ENCODE data around the gene CHST3. TPM values are rescaled to one million over a fixed set of nuclear protein-coding genes. Genes with fewer than 3 reads are reported as not detected.

Gene CHST3
- total RNA-seq, 2 donors from 2014 or later: 0.16 to 0.38 TPM

- Mint-ChIP-seq H3K4me1 (ENCODE audit: low read depth) (no peaks in the 10 kb centered on the region), H3K36me3 (ENCODE audit: insufficient read depth in 2 of 2) (no peaks in the 10 kb centered on the region), H3K9me3 (no peaks in the 10 kb centered on the region), H3K27me3 (ENCODE audit: low read depth) (no peaks in the 10 kb centered on the region), H3K4me3 (no peak overlapping the region), H3K27ac (no peak overlapping the region)
- DNase-seq: no peak
- no peak for ATAC-seq (replicated peaks in 1 of 2)
Observed at GRCh38 chr10:72009425-72010081, 45.4 kb downstream of the CHST3 start.

GRCh38 chr10:72010234-72010973 lies 46.2 kb downstream of the CHST3 start:
- H3K27me3 Mint-ChIP-seq (ENCODE audit: low read depth): no peaks in the 10 kb centered on the region
- DNase-seq (no peak), ATAC-seq (replicated peaks in 1 of 2) (no peak)
- H3K9me3 Mint-ChIP-seq: no peaks in the 10 kb centered on the region
- no peaks in the 10 kb centered on the region for H3K4me1 Mint-ChIP-seq (ENCODE audit: low read depth)
- H3K4me3 Mint-ChIP-seq: no peak overlapping the region
- no peak overlapping the region for H3K27ac Mint-ChIP-seq
- H3K36me3 Mint-ChIP-seq (ENCODE audit: insufficient read depth in 2 of 2): no peaks in the 10 kb centered on the region

- H3K9me3 Mint-ChIP-seq: no peaks in the 10 kb centered on the region
- DNase-seq (no peak), ATAC-seq (replicated peaks in 1 of 2) (no peak)
- no peaks in the 10 kb centered on the region for H3K36me3 Mint-ChIP-seq (ENCODE audit: insufficient read depth in 2 of 2)
- no peak overlapping the region for H3K4me3 Mint-ChIP-seq
- H3K4me1 Mint-ChIP-seq (ENCODE audit: low read depth): no peaks in the 10 kb centered on the region
- no peak overlapping the region for H3K27ac Mint-ChIP-seq
- no peaks in the 10 kb centered on the region for H3K27me3 Mint-ChIP-seq (ENCODE audit: low read depth)
Observed at GRCh38 chr10:72011016-72011415, 46.8 kb downstream of the CHST3 start.

GRCh38 chr10:72011468-72011867 lies 47.3 kb downstream of the CHST3 start:
- H3K36me3 Mint-ChIP-seq (ENCODE audit: insufficient read depth in 2 of 2): no peaks in the 10 kb centered on the region
- no peak overlapping the region for H3K27ac Mint-ChIP-seq
- no peaks in the 10 kb centered on the region for H3K4me1 Mint-ChIP-seq (ENCODE audit: low read depth)
- DNase-seq: no peak
- H3K27me3 Mint-ChIP-seq (ENCODE audit: low read depth): no peaks in the 10 kb centered on the region
- no peak for ATAC-seq (replicated peaks in 1 of 2)
- no peak overlapping the region for H3K4me3 Mint-ChIP-seq
- H3K9me3 Mint-ChIP-seq: no peaks in the 10 kb centered on the region

GRCh38 chr10:72011976-72012512 lies 47.8 kb downstream of the CHST3 start:
- H3K27ac Mint-ChIP-seq: no peak overlapping the region
- DNase-seq (no peak), ATAC-seq (replicated peaks in 1 of 2) (no peak)
- no peak overlapping the region for H3K4me3 Mint-ChIP-seq
- H3K9me3 Mint-ChIP-seq: no peaks in the 10 kb centered on the region
- H3K4me1 Mint-ChIP-seq (ENCODE audit: low read depth): no peaks in the 10 kb centered on the region
- H3K36me3 Mint-ChIP-seq (ENCODE audit: insufficient read depth in 2 of 2): no peaks in the 10 kb centered on the region
- H3K27me3 Mint-ChIP-seq (ENCODE audit: low read depth): no peaks in the 10 kb centered on the region

- H3K4me3 Mint-ChIP-seq: no peak overlapping the region
- ATAC-seq (replicated peaks in 1 of 2): no peak
- H3K27ac Mint-ChIP-seq: no peak overlapping the region
- no peaks in the 10 kb centered on the region for H3K27me3 Mint-ChIP-seq (ENCODE audit: low read depth)
- H3K4me1 Mint-ChIP-seq (ENCODE audit: low read depth): no peaks in the 10 kb centered on the region
- no peaks in the 10 kb centered on the region for H3K9me3 Mint-ChIP-seq
- DNase-seq: no peak
- no peaks in the 10 kb centered on the region for H3K36me3 Mint-ChIP-seq (ENCODE audit: insufficient read depth in 2 of 2)
Observed at GRCh38 chr10:72012796-72013195, 48.6 kb downstream of the CHST3 start.

- ATAC-seq (replicated peaks in 1 of 2) (no peak), DNase-seq (no peak)
- Mint-ChIP-seq H3K27ac (no peak overlapping the region), H3K27me3 (ENCODE audit: low read depth) (no peaks in the 10 kb centered on the region), H3K4me3 (no peak overlapping the region), H3K36me3 (ENCODE audit: insufficient read depth in 2 of 2) (no peaks in the 10 kb centered on the region), H3K9me3 (no peaks in the 10 kb centered on the region), H3K4me1 (ENCODE audit: low read depth) (no peaks in the 10 kb centered on the region)
Observed at GRCh38 chr10:72013202-72013945, 49.2 kb downstream of the CHST3 start.

GRCh38 chr10:72014197-72014596 lies 50.0 kb downstream of the CHST3 start:
- H3K36me3 Mint-ChIP-seq (ENCODE audit: insufficient read depth in 2 of 2): no peaks in the 10 kb centered on the region
- DNase-seq (no peak), ATAC-seq (replicated peaks in 1 of 2) (no peak)
- H3K4me1 Mint-ChIP-seq (ENCODE audit: low read depth): no peaks in the 10 kb centered on the region
- no peaks in the 10 kb centered on the region for H3K9me3 Mint-ChIP-seq
- H3K4me3 Mint-ChIP-seq: no peak overlapping the region
- no peak overlapping the region for H3K27ac Mint-ChIP-seq
- no peaks in the 10 kb centered on the region for H3K27me3 Mint-ChIP-seq (ENCODE audit: low read depth)

- Mint-ChIP-seq H3K9me3 (no peaks in the 10 kb centered on the region), H3K36me3 (ENCODE audit: insufficient read depth in 2 of 2) (no peaks in the 10 kb centered on the region), H3K4me1 (ENCODE audit: low read depth) (no peaks in the 10 kb centered on the region), H3K27ac (no peak overlapping the region), H3K4me3 (no peak overlapping the region), H3K27me3 (ENCODE audit: low read depth) (no peaks in the 10 kb centered on the region)
- no peak for ATAC-seq (replicated peaks in 1 of 2)
- no peak for DNase-seq
Observed at GRCh38 chr10:72014785-72015480, 50.7 kb downstream of the CHST3 start.

- DNase-seq: no peak
- Mint-ChIP-seq H3K36me3 (ENCODE audit: insufficient read depth in 2 of 2) (no peaks in the 10 kb centered on the region), H3K27ac (no peak overlapping the region), H3K9me3 (no peaks in the 10 kb centered on the region), H3K4me1 (ENCODE audit: low read depth) (no peaks in the 10 kb centered on the region), H3K4me3 (no peak overlapping the region), H3K27me3 (ENCODE audit: low read depth) (no peaks in the 10 kb centered on the region)
- no peak for ATAC-seq (replicated peaks in 1 of 2)
Observed at GRCh38 chr10:72015841-72016240, 51.6 kb downstream of the CHST3 start.

- Mint-ChIP-seq H3K9me3 (no peaks in the 10 kb centered on the region), H3K27ac (no peak overlapping the region), H3K4me3 (no peak overlapping the region), H3K36me3 (ENCODE audit: insufficient read depth in 2 of 2) (no peaks in the 10 kb centered on the region), H3K4me1 (ENCODE audit: low read depth) (no peaks in the 10 kb centered on the region), H3K27me3 (ENCODE audit: low read depth) (no peaks in the 10 kb centered on the region)
- no peak for ATAC-seq (replicated peaks in 1 of 2)
- no peak for DNase-seq
Observed at GRCh38 chr10:72016608-72017300, 52.6 kb downstream of the CHST3 start.

- no peak overlapping the region for H3K4me3 Mint-ChIP-seq
- no peaks in the 10 kb centered on the region for H3K9me3 Mint-ChIP-seq
- DNase-seq (no peak), ATAC-seq (replicated peaks in 1 of 2) (no peak)
- H3K27me3 Mint-ChIP-seq (ENCODE audit: low read depth): no peaks in the 10 kb centered on the region
- no peaks in the 10 kb centered on the region for H3K4me1 Mint-ChIP-seq (ENCODE audit: low read depth)
- no peaks in the 10 kb centered on the region for H3K36me3 Mint-ChIP-seq (ENCODE audit: insufficient read depth in 2 of 2)
- H3K27ac Mint-ChIP-seq: no peak overlapping the region
Observed at GRCh38 chr10:72019085-72019876, 55.1 kb downstream of the CHST3 start.

All from activated T-cell treated with anti-CD3 and anti-CD28 coated beads, Interleukin-2, amount 50 U/mL, for 72 hours (primary cell).